Right lobe of liver (tissue), 6 donors: ENCODE measurements around the gene ATXN2. TPM values are rescaled to one million over a fixed set of nuclear protein-coding genes. Genes with fewer than 3 reads are reported as not detected.

Experiments used
- ATAC-seq, 4 donors: fragments of 200-7000 bp; cut with Tn5 transposase; one replicate each; pipeline ENCODE4 v1.9.1; 2020; ENCODE audit warnings: mild to moderate bottlenecking in 4 of 4, moderate library complexity in 4 of 4
- DNase-seq, 3 donors: peaks; one replicate each; pipeline ENCODE4 v3.0.0-alpha.2; 2020
- H3K27ac ChIP-seq, 3 donors: fragments of 200-600 bp; one replicate each; pipeline ENCODE4 v1.8.0; 2022
- H3K27me3 ChIP-seq, 2 donors: fragments of 200-600 bp; one replicate each; pipeline ENCODE4 v1.8.0; 2022
- H3K36me3 ChIP-seq, 4 donors: fragments of 200-600 bp; sonication (generic) in 1 of 4; one replicate each; pipeline versions ENCODE4 v1.5.1 to v1.8.0; 2017 to 2022; ENCODE audit warnings: control low read depth in 1 of 4
- H3K4me1 ChIP-seq, 4 donors: fragments of 200-600 bp; sonication (generic) in 1 of 4; one replicate each; pipeline versions ENCODE4 v1.5.1 to v1.8.0; 2017 to 2022; ENCODE audit warnings: control low read depth in 1 of 4
- H3K4me3 ChIP-seq, 3 donors: fragments of 200-600 bp; one replicate each; pipeline ENCODE4 v1.8.0; 2022
- H3K9me3 ChIP-seq, 4 donors: fragments of 200-600 bp; sonication (generic) in 1 of 4; one replicate each; pipeline versions ENCODE4 v1.5.1 to v1.8.0; 2017 to 2022; ENCODE audit warnings: control low read depth in 1 of 4
- POLR2A ChIP-seq: fragments of 450-650 bp; IDR thresholded peaks from one replicate; pipeline ENCODE4 v1.6.1; 2017; ENCODE audit warnings: antibody characterized with exemption, mild to moderate bottlenecking
- WGBS: methylation state at CpG from one replicate; pipeline ENCODE4 v1.1.6; 2018; ENCODE audit warnings: low coverage, low lambda C conversion rate; ENCODE audit not compliant: insufficient coverage; ENCODE audit errors: missing lambda C conversion rate; 5-methylcytosine and 5-hydroxymethylcytosine counted together
- intact Hi-C, 2 donors: fragments of 100-400 bp; cut with DNase I; formaldehyde crosslinking; loops; one replicate each; pipeline versions ENCODE4 v1.11.2 to v1.14.1; 2022
- total RNA-seq, 6 experiments: library from RNA; depleted of rRNA in 2 of 6; stranded (reverse); fragments of >200 nt in 2 of 6; fragmentation: NEBNext Ultra II Directional in 3 of 6; extraction: Animal tissue kit (Norgen Biotek cat#: 25700) in 3 of 6; gene quantifications; one replicate each; pipeline versions ENCODE4 v1.1.0 to v1.2.4, GENCODE V29; 2016 to 2023
- TF ChIP-seq, protein P1 (sequence below), 4 donors: fragments of 200-600 bp in 3 of 4; fragments of 450-650 bp in 1 of 4; IDR thresholded peaks; one replicate each; pipeline versions ENCODE4 v1.5.1 to v1.8.0; 2016 to 2022; ENCODE audit warnings: antibody characterized with exemption in 4 of 4, mild to moderate bottlenecking in 2 of 4
- donor health status: DM: no; HTN: yes; CAD: no.
- donor health status: DM: no; HTN: no; CAD: no.
- donor health status: DM: no; HTN: no; CAD: no.
- donor health status: DM: no; HTN: yes; CAD: no.
- donor health status: DM: no; HTN: yes; CAD: no.

The ATXN2 gene
- total RNA-seq, 6 experiments from 2014 or later: 19.1 to 39.5 (median 27.6) TPM

DNA sequence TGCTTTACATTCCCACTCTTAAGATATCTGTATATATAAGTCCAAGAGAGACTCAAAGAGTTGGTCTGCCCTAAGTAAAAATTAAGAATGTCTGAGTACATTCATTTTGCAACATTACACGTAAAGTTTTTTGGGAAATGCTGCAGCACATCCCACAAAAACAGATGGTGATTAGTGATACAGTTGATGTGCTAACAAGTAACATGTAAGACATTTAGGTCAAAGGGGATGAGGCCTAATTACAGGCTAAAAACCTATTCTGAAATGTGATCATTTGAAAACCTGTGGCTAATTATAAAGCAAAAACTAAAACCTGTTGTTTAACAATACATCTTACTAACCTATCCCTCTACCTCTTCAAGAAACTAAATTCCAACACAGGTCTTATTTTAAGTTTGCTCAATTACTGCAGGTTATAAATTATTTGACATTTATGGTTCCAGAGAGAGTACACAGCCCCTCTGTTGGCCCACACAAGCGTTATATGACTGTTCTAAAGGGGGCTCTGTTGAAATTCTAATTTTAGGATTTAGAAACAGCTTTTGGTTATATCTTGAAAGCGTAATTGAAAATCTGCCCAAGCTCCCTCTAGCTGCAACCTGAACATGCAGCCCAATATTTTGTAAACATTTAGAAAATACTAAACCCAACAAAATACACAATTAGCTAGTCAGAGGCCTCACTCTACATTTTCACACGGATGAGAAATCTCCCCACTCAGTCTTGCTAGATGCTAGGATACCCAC is 43.7 kb upstream of the ATXN2 start:
- TF ChIP-seq, protein P1, sequence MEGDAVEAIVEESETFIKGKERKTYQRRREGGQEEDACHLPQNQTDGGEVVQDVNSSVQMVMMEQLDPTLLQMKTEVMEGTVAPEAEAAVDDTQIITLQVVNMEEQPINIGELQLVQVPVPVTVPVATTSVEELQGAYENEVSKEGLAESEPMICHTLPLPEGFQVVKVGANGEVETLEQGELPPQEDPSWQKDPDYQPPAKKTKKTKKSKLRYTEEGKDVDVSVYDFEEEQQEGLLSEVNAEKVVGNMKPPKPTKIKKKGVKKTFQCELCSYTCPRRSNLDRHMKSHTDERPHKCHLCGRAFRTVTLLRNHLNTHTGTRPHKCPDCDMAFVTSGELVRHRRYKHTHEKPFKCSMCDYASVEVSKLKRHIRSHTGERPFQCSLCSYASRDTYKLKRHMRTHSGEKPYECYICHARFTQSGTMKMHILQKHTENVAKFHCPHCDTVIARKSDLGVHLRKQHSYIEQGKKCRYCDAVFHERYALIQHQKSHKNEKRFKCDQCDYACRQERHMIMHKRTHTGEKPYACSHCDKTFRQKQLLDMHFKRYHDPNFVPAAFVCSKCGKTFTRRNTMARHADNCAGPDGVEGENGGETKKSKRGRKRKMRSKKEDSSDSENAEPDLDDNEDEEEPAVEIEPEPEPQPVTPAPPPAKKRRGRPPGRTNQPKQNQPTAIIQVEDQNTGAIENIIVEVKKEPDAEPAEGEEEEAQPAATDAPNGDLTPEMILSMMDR (IDR thresholded peaks at IDR 0.05): peak in 1 of 4 donors; percentile 17
- TF ChIP-seq POLR2A: no peak
- peak overlapping the region in 1 of 3 donors; percentile 59 for H3K27ac ChIP-seq
- no peak for ATAC-seq
- H3K27me3 ChIP-seq: no peaks in the 10 kb centered on the region
- intact Hi-C loops: no loop called here
- H3K36me3 ChIP-seq: peaks cover 0 to 30% (median 10%) of the 10 kb centered on the region in 4 donors
- no peak for DNase-seq
- H3K4me1 ChIP-seq: peaks cover 0 to 6% (median 0%) of the 10 kb centered on the region in 4 donors
- no peaks in the 10 kb centered on the region for H3K9me3 ChIP-seq
- peak overlapping the region in 1 of 3 donors; percentile 17 for H3K4me3 ChIP-seq
- 84% methylated on average over 3 of the region's 4 CpGs for WGBS

DNA sequence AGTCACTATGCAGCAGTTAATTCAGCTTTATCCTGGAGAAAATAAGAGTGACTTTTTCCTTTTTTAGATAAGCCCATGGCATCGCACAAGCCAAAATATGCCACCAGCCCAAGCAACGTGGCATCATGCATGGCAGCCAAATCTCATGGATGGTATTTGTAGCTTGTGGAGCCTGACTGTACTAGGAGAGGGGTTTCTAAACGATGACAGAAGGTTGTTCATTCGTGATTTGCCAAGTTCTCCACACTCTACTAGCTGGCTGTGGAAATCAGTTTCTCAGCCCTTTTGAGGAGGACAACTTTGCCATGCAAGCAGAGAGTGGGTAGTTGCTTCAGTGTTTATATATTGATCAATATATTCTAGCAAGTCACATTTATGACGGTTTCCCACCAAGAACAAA is 41.4 kb upstream of the ATXN2 start:
- H3K27me3 ChIP-seq: no peaks in the 10 kb centered on the region
- peaks cover 0 to 13% (median 6%) of the 10 kb centered on the region in 4 donors for H3K36me3 ChIP-seq
- no peak overlapping the region for H3K4me3 ChIP-seq
- no peak for TF ChIP-seq POLR2A
- TF ChIP-seq, protein P1 (IDR thresholded peaks at IDR 0.05): no peak
- no peak for DNase-seq
- H3K9me3 ChIP-seq: no peaks in the 10 kb centered on the region
- intact Hi-C loops: no loop called here
- no peak for ATAC-seq
- H3K27ac ChIP-seq: no peak overlapping the region
- H3K4me1 ChIP-seq: peaks cover 0 to 21% (median 0%) of the 10 kb centered on the region in 4 donors
- 84% methylated on average over 3 of the region's 5 CpGs for WGBS

GRCh38 chr12:111638556-111638955 is 39.4 kb upstream of the ATXN2 start:
- intact Hi-C loops: no loop called here
- no peak for TF ChIP-seq POLR2A
- TF ChIP-seq, protein P1 (IDR thresholded peaks at IDR 0.05): no peak
- H3K4me1 ChIP-seq: peaks cover 0 to 16% (median 0%) of the 10 kb centered on the region in 4 donors
- DNase-seq (no peak), ATAC-seq (no peak)
- peaks cover 0 to under 1% (median 0%) of the 10 kb centered on the region in 4 donors for H3K36me3 ChIP-seq
- WGBS: 74% methylated on average over 6 of the region's 6 CpGs
- no peaks in the 10 kb centered on the region for H3K9me3 ChIP-seq
- H3K27me3 ChIP-seq: no peaks in the 10 kb centered on the region
- H3K27ac ChIP-seq: no peak overlapping the region
- no peak overlapping the region for H3K4me3 ChIP-seq

- intact Hi-C loops: no loop called here
- Histone ChIP-seq H3K4me1 (peaks cover 0 to 16% (median 0%) of the 10 kb centered on the region in 4 donors), H3K27me3 (no peaks in the 10 kb centered on the region), H3K27ac (peak overlapping the region; percentile 28 to 72 (median 51)), H3K36me3 (no peaks in the 10 kb centered on the region), H3K4me3 (no peak overlapping the region), H3K9me3 (no peaks in the 10 kb centered on the region)
- DNase-seq (peak; percentile 21 to 65 (median 63)), ATAC-seq (peak; percentile 77 to 85 (median 80))
- 9% methylated on average over 18 of the region's 19 CpGs for WGBS
- TF ChIP-seq POLR2A: no peak
- TF ChIP-seq, protein P1 (IDR thresholded peaks at IDR 0.05): no peak
Measured at GRCh38 chr12:111636209-111636945, 37.3 kb upstream of the ATXN2 start.
